GM21360 (cell line): Measurements from ENCODE around the gene SSX2IP.
"Not testable (repeated sequence)": the region's sequence is repeated elsewhere in the genome, so short reads cannot be mapped to it uniquely, and the experiment has no call there.

Source experiments
- ATAC-seq: cut with Tn5 transposase; IDR thresholded peaks from one replicate; pipeline ENCODE4 v1.9.1; 2021; ENCODE audit warnings: mild to moderate bottlenecking, moderate library complexity; ENCODE audit not compliant: unreplicated experiment

The SSX2IP gene

DNA sequence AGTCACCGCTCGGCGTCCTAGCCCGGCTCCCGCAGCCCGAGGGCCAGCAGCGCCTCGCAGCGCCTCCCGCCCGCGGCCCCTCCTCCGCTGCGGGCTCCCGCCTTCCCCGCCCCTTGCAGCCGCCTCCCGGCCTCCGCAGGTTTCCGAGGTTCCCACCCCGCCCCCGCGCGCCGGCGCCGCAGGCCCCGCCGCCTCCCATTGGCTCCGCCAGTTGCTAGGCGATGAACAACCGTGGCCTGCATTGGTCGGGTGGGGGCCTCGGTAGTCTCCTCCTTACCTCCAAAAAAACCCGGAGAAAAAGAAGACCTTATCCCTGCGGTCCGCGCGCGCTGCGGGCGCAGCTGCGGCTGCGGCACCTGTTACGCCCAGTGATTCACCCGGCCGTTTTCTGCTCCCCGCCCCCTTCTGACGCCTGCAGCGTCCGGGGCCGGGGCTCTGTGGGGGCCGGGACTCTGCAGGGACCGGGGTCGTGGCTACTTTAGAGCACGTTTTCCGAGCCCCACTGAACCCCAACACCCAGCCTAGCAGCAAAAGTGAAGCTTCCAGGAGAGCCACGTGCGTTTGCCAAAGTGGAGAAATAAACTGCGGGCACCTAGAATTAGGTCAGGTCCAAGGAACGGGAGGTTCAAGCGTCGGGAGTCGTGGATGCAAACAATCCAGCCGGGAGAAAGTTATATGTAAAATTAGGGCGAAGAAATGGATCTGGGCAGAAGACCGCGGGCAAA, at the start of gene SSX2IP:
TSS of gene SSX2IP (minus strand) at position 65 of the 725 bp plus-strand sequence. CDS start 19,242 bp downstream, outside the sequence.
- ATAC-seq = peak; percentile 91

DNA sequence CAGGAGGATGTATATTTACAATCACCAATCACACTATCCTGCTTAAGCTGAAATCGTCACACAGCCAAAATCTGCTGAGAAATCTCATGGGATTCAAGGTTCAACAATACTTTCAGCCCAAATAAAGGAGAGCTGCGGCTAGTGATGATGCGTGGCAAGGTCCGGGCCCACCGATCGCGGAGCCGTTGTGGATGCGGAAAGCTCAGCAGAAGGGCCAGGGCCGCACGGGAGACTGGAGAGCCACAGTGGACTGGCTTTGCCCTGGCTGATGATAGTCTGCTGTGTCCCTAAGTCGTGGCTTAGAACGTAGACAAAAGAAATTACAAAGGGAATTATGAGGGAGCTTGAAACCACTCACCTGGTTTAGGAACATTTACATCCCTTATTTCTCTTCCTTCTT, 48.0 kb upstream of the SSX2IP start:
- no peak for ATAC-seq

GRCh38 chr1:84737590-84737989, 47.3 kb upstream of the SSX2IP start:
- ATAC-seq = no peak

- no peak for ATAC-seq
Observed at GRCh38 chr1:84736944-84737343, 46.7 kb upstream of the SSX2IP start.

GRCh38 chr1:84736445-84736844, 46.2 kb upstream of the SSX2IP start:
- no peak for ATAC-seq

DNA sequence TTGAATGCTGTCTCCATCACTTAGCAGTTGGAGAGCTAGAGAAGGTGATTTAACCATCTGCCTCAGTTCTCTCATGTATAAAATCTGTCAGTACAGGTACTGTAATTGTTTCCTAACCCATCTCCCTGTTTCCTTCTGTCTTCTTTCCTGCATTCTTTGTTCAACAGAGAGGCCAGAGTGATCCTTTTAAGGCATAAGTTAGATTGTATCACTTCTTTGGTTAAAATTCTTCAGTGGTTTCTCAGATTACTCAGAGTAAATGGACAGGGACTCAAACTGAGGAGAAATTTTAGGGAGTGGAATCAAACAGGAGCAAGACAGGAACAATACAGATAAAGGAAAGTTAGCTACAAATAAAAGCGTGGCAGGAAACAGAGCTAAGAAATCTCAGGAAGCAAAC, 45.2 kb upstream of the SSX2IP start:
- no peak for ATAC-seq

- no peak for ATAC-seq
Observed at GRCh38 chr1:84732520-84732919, 42.3 kb upstream of the SSX2IP start.

DNA sequence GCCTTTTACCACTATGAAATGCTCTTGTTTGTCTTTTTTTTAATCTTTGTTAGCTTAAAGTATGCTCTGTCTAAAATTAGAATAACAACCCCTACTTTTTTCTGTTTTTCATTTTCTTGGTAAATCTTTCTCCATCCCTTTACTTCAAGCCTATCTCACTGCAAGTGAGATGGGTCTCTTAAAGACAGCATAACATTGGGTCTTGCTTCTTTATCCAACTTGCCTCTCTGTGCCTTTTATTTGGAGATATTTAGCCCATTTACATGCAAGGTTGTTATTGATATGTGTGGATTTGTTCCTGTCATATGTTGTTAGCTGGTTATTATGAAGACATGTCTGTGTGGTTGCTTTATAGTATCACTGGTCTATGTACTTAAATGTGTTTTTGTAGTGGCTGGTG, 41.3 kb upstream of the SSX2IP start:
- ATAC-seq = no peak

GRCh38 chr1:84727711-84728110, 37.5 kb upstream of the SSX2IP start:
- ATAC-seq = not testable (repeated sequence)

- no peak for ATAC-seq
Observed at GRCh38 chr1:84726593-84727499, 36.6 kb upstream of the SSX2IP start.

DNA sequence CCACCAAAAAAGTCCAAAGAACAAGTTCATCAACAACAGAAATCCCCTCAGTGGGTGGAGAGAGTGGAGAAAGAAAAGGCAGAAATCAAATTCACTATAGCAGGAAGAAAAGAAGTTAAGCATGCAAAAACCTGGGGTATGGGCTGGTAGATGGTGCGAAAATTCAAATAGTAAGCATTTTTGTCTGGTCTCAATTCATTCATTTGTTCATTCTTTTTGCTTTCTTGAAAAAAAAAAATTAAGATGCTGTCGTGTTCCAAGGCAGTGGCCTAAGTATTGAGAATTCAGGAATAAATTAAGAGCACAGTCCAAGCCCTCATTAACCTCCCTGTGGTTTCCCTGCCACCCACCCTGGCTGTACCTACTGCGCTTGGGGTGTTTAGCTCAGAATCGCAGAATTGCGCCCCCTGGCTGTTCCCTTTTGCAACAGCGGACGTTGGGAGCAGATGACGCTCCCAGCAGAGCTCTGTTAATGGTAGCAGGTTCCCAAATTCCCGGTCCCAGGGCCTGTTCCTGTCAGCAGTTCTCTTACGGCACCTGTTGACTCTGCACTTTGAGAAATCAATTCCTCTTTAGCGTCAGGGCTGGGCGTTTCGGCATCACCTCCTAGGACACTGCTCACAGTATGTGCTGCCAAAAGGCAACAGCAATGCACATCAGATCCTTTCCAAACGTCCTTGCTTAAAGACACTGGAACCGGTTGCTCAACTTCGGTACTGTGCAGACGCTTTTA, 34.0 kb upstream of the SSX2IP start:
- ATAC-seq = peak; percentile 59

GRCh38 chr1:84722794-84723193, 32.5 kb upstream of the SSX2IP start:
- no peak for ATAC-seq

DNA sequence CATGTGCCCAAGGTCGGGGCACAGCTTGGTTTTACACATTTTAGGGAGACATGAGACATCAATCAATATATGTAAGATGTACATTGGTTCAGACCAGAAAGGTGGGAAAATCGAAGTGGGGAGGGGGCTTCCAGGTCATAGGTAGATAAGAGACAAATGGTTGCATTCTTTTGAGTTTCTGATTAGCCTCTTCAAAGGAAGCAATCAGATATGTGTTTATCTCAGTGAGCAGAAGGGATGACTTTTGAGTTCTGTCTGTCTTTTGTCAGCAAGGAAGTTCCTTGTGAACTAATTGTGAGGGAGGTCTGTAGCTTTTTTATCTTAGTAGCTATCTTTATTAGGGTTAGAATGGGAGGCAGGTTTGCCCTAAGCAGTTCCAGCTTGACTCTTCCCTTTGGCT, 31.6 kb upstream of the SSX2IP start:
- ATAC-seq = not testable (repeated sequence)

DNA sequence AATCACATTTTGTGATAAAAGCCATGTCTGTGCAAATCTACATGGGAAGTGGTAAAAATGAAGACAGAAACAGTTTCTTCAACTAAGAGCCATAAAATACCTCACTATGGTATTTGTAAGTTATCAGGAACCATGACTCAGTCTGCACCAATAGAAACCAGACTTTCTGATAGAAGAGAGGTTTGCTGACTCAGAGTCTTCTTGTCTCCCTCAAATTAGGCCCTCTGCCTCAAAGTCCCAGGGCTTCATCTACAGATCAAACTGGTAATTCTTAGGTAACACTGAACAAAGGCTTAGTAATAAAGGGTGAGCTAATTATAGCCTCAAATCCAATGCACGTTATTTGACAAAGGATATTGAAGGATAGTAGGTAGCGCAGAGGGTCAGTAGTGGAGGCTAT, 30.9 kb upstream of the SSX2IP start:
- ATAC-seq = no peak

GRCh38 chr1:84720221-84720780, 30.0 kb upstream of the SSX2IP start:
- no peak for ATAC-seq

DNA sequence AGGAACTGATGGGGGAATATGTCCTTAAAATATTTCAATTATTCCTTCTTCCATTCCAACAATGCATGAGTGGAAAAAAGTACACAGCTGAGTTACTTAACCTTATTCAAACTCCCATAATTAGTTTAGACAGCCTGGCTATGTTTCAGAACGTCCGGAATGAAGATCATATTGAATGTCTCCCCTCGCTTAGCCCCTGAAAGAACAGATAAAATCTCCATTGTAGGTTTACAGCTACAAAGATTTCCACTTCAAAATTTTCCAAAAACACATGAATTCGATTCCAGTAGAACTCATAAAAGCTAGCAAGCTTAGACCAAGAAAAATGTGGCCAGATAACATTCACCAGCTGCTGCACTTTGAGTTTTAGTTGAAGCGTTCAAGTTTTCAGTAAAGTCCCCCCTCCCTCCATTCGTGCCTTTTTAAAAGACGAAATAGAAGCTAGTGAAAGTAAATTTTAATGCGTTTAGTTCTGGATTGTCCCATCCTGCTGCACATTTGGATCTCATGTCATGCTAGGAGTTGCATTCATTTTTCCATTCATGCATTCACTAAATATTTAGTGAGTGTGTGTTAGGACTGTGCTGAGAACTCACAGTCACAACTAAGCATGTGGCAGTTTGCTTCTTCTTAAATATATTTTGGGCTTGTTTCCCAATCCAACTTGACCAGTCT, 29.4 kb upstream of the SSX2IP start:
- ATAC-seq = no peak

DNA sequence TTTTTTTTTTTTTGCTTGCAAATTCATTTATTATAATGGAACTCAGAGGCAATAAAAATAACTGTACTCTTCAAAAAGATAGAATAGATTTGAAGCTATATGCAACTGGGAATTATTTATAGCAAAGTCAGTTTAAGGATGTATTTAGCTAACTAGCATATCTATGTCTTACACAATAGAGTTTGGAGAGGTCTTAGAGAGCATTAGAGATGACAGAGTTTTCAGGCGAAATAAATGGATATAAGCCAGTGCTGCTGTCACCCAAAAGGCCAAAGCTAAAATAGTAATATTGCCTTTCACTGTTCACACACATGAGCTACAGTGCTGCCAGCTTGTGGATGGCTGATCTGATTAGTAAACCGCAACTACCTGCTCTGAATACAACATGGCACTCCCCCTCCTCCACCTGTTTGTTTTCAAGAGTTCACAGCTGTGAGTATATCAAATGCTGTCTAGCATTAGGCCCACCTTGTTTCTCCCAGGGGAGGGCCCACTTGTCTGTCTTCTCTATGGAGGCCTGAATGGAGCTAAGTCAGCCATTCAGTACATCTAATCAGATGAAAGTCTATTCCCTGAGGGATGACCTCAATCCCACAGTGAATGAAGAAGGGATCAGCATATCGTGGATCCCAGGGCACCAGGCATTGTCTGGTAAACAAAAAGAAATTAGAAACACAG, 25.2 kb upstream of the SSX2IP start:
- ATAC-seq = no peak

DNA sequence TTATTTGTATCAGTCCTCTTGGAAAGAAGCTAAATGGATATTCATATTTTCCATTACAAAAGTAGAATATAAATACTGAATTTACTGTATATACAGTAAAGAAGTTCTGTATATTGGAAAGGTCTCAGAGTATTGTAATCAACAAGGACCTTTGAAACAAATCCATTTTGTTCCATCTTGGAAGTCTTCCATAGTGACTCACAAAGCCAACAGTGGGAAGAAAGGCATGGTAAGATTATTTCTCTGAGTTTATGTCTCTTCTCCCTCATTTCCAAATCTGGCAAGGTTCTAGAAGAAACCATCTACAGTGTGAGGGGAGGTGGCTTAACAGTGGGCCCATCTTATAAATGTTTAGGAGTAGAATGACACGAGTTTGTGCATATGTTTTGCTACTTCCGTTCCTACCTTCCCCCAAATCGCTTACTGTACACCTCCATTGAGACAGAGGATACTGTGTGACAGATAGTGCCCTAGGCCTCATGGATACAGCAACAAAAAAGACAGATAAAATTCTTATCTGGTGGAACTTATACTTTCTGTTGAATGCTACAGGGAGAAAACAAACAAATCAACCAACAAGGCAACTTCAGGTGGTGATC, 22.1 kb upstream of the SSX2IP start:
- ATAC-seq = no peak

DNA sequence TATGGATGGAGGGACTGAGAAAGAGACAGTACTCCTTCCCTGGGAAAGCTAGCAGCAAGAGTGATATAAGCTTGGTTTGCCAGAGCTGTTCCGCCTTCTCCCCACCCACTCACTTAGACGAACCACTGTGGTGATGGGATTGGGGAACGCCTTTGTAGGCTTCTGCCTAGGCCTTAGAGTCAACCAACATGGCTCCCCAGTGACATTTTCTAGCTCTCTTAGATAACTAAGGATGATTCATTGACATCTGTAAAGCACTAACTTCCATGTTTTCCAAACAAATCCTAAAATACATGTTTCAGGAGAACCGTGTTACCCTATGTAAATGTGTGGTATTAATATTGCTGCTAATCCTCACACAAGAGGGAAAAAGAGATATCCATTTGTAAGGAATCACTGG, 21.6 kb upstream of the SSX2IP start:
- no peak for ATAC-seq

- no peak for ATAC-seq
Observed at GRCh38 chr1:84711121-84711520, 20.9 kb upstream of the SSX2IP start.
